IMR-90 (cell line): Measurements from ENCODE around the gene AFMID. TPM values are rescaled to one million over a fixed set of nuclear protein-coding genes. Genes with fewer than 3 reads are reported as not detected.

Experiments
- ATAC-seq: fragments of 200-7000 bp; cut with Tn5 transposase; 2 replicates; pipeline ENCODE4 v1.9.1; 2020; ENCODE audit warnings: low read depth, mild to moderate bottlenecking, moderate library complexity
- BruUV-seq: library from RNA; stranded (reverse); fragments of 400-500 nt; replicated peaks from 2 replicates; lab custom pipeline; 2021; lab: Mats Ljungman, UMichigan
- CTCF ChIA-PET: fragments of 300-600 bp; formaldehyde crosslinking; extraction: SDS; loops from one replicate; lab custom pipeline; 2021; ENCODE audit warnings: antibody characterized with exemption; lab: Yijun Ruan, JAX
- POLR2A ChIA-PET: fragments of 300-600 bp; sonication (Branson Sonifier 250); formaldehyde crosslinking; loops from one replicate; lab custom pipeline; 2022; ENCODE audit warnings: antibody characterized with exemption; ENCODE audit not compliant: unreplicated experiment; lab: Charles Lee
- DNase-seq: peaks from one replicate; pipeline ENCODE4 v3.0.0; 2013
- H2AFZ ChIP-seq: replicated peaks from 2 replicates; pipeline ENCODE3; 2013; ENCODE audit warnings: low read length, mild to moderate bottlenecking; ENCODE audit not compliant: poor library complexity
- H2AK5ac ChIP-seq: 2 replicates; pipeline ENCODE4 v1.6.1; 2013; ENCODE audit warnings: low read depth, low read length, inconsistent platforms
- H2AK9ac ChIP-seq: replicated peaks from 2 replicates; pipeline ENCODE3; 2013; ENCODE audit warnings: mild to moderate bottlenecking, low read depth, low read length, moderate library complexity; ENCODE audit not compliant: poor library complexity
- H2BK120ac ChIP-seq: 2 replicates; pipeline ENCODE4 v1.6.1; 2013; ENCODE audit warnings: low read depth, low read length, inconsistent platforms
- H2BK15ac ChIP-seq: 3 replicates; pipeline ENCODE4 v1.6.1; 2013; ENCODE audit warnings: low read depth, low read length, inconsistent platforms
- H2BK20ac ChIP-seq: 2 replicates; pipeline ENCODE4 v1.6.1; 2013; ENCODE audit warnings: low read depth, mild to moderate bottlenecking, inconsistent platforms, low read length, moderate library complexity
- H2BK5ac ChIP-seq: 2 replicates; pipeline ENCODE4 v1.6.1; 2013; ENCODE audit warnings: mild to moderate bottlenecking, low read depth, low read length, inconsistent platforms; ENCODE audit not compliant: poor library complexity, severe bottlenecking
- H3K14ac ChIP-seq: replicated peaks from 2 replicates; pipeline ENCODE4 v1.6.1; 2013; ENCODE audit warnings: low read depth, low read length, inconsistent platforms
- H3K18ac ChIP-seq: 2 replicates; pipeline ENCODE4 v1.6.1; 2013; ENCODE audit warnings: low read depth, low read length, control low read depth
- H3K23ac ChIP-seq: 2 replicates; pipeline ENCODE4 v1.6.1; 2013; ENCODE audit warnings: low read depth, low read length, inconsistent platforms
- H3K27ac ChIP-seq: 2 replicates; pipeline ENCODE4 v1.5.1; 2013; ENCODE audit warnings: mild to moderate bottlenecking, control low read depth, low read length; ENCODE audit not compliant: insufficient read depth
- H3K27me3 ChIP-seq: 2 replicates; pipeline ENCODE4 v1.6.1; 2013; ENCODE audit warnings: low read length; ENCODE audit not compliant: control insufficient read depth, insufficient read depth
- H3K36me3 ChIP-seq: 2 replicates; pipeline ENCODE4 v1.6.1; 2013; ENCODE audit warnings: low read length, mixed read lengths; ENCODE audit not compliant: control insufficient read depth, insufficient read depth
- H3K4ac ChIP-seq: 2 replicates; pipeline ENCODE4 v1.6.1; 2013; ENCODE audit warnings: low read depth, low read length, inconsistent platforms
- H3K4me1 ChIP-seq: 2 replicates; pipeline ENCODE4 v1.6.1; 2013; ENCODE audit warnings: low read length, mixed read lengths; ENCODE audit not compliant: control insufficient read depth, insufficient read depth
- H3K4me2 ChIP-seq: 2 replicates; pipeline ENCODE4 v1.6.1; 2013; ENCODE audit warnings: low read depth, mild to moderate bottlenecking, control low read depth, low read length, moderate library complexity
- H3K4me3 ChIP-seq: 2 replicates; pipeline ENCODE4 v1.5.1; 2013; ENCODE audit warnings: low read depth, mild to moderate bottlenecking, control low read depth, low read length, moderate library complexity; ENCODE audit not compliant: insufficient read depth
- H3K56ac ChIP-seq: 2 replicates; pipeline ENCODE4 v1.6.1; 2013; ENCODE audit warnings: low read length, inconsistent platforms; ENCODE audit not compliant: insufficient read depth; ENCODE audit errors: extremely low read depth
- H3K79me1 ChIP-seq, 2 experiments: 2 replicates each; pipeline ENCODE4 v1.6.1; 2013; ENCODE audit warnings: low read length in 2 of 2, inconsistent platforms in 1 of 2, low read depth in 1 of 2
- H3K9ac ChIP-seq: 2 replicates; pipeline ENCODE4 v1.6.1; 2013; ENCODE audit warnings: low read depth, low read length, control low read depth
- H3K9me1 ChIP-seq: 2 replicates; pipeline ENCODE4 v1.6.1; 2013; ENCODE audit warnings: low read length, inconsistent platforms; ENCODE audit not compliant: insufficient read depth
- H3K9me3 ChIP-seq: 2 replicates; pipeline ENCODE4 v1.6.1; 2013; ENCODE audit warnings: low read length; ENCODE audit not compliant: control insufficient read depth, insufficient read depth
- H4K20me1 ChIP-seq: 2 replicates; pipeline ENCODE4 v1.6.1; 2013; ENCODE audit warnings: low read length, inconsistent platforms; ENCODE audit not compliant: insufficient read depth
- H4K5ac ChIP-seq: 2 replicates; pipeline ENCODE4 v1.6.1; 2013; ENCODE audit warnings: mild to moderate bottlenecking, low read depth, low read length, control low read depth
- H4K8ac ChIP-seq, 2 experiments: 2 replicates each; pipeline ENCODE4 v1.6.1; 2013; ENCODE audit warnings: low read depth in 2 of 2, low read length in 2 of 2, control low read depth in 1 of 2, inconsistent platforms in 1 of 2
- H4K91ac ChIP-seq: 2 replicates; pipeline ENCODE4 v1.6.1; 2013; ENCODE audit warnings: low read depth, low read length, inconsistent platforms; ENCODE audit not compliant: insufficient read depth
- BHLHE40 ChIP-seq: fragments of 150-350 bp; IDR thresholded peaks from 2 replicates; pipeline ENCODE4 v1.6.1; 2016; ENCODE audit warnings: mild to moderate bottlenecking, low read depth, low read length
- CEBPB ChIP-seq: IDR thresholded peaks from 2 replicates; pipeline ENCODE4 v1.6.1; 2012; ENCODE audit warnings: low read depth, low read length, improper control_type of control experiment
- CHD1 ChIP-seq: IDR thresholded peaks from 2 replicates; pipeline ENCODE4 v1.6.1; 2012; ENCODE audit warnings: low read depth, low read length, improper control_type of control experiment
- FOS ChIP-seq: fragments of 150-350 bp; IDR thresholded peaks from 2 replicates; pipeline ENCODE4 v1.6.1; 2016; ENCODE audit warnings: low read depth, low read length
- MAFK ChIP-seq: IDR thresholded peaks from 2 replicates; pipeline ENCODE4 v1.6.1; 2012; ENCODE audit warnings: low read depth, low read length, improper control_type of control experiment
- MAZ ChIP-seq: IDR thresholded peaks from 2 replicates; pipeline ENCODE4 v1.6.1; 2012; ENCODE audit warnings: low read depth, mild to moderate bottlenecking, low read length, improper control_type of control experiment, moderate library complexity, borderline replicate concordance
- MXI1 ChIP-seq: IDR thresholded peaks from 2 replicates; pipeline ENCODE4 v1.6.1; 2012; ENCODE audit warnings: low read depth, mild to moderate bottlenecking, low read length, moderate library complexity, borderline replicate concordance
- POLR2A ChIP-seq: IDR thresholded peaks from 2 replicates; pipeline ENCODE4 v1.6.1; 2012; ENCODE audit warnings: mild to moderate bottlenecking, low read depth, low read length
- RAD21 ChIP-seq: IDR thresholded peaks from 2 replicates; pipeline ENCODE4 v1.6.1; 2012; ENCODE audit warnings: low read length, improper control_type of control experiment
- RCOR1 ChIP-seq: IDR thresholded peaks from 2 replicates; pipeline ENCODE4 v1.6.1; 2012; ENCODE audit warnings: mild to moderate bottlenecking, low read length, improper control_type of control experiment; ENCODE audit not compliant: insufficient replicate concordance
- RFX5 ChIP-seq: IDR thresholded peaks from 2 replicates; pipeline ENCODE4 v1.8.0; 2012; ENCODE audit warnings: low read depth, mild to moderate bottlenecking, low read length, moderate library complexity
- SMC3 ChIP-seq: fragments of 150-350 bp; IDR thresholded peaks from 2 replicates; pipeline ENCODE4 v1.6.1; 2016; ENCODE audit warnings: low read depth, mild to moderate bottlenecking, antibody characterized with exemption, low read length, moderate library complexity
- WGBS, 2 experiments: methylation state at CpG; one replicate each; pipeline versions ENCODE4 v1.1.5 to v1.1.7; 2013; ENCODE audit warnings: missing lambda C conversion rate in 2 of 2; ENCODE audit not compliant: insufficient read length in 1 of 2; ENCODE audit errors: extremely low coverage in 2 of 2; 5-methylcytosine and 5-hydroxymethylcytosine counted together
- dilution Hi-C: fragments of 300-500 bp; cut with HindIII; formaldehyde crosslinking; loops from one replicate; pipeline ENCODE4 v1.14.3; 2018; ENCODE audit warnings: low sequenced_read_pairs; ENCODE audit not compliant: unreplicated experiment
- in situ Hi-C: fragments of 300-500 bp; cut with MboI; formaldehyde crosslinking; loops from 3 replicates; pipeline ENCODE4 v1.14.3; 2019; ENCODE audit warnings: low sequenced_read_pairs, inconsistent platforms, mixed read lengths
- intact Hi-C: fragments of 100-400 bp; cut with micrococcal nuclease; formaldehyde crosslinking; loops from 2 replicates; pipeline ENCODE4 v1.10.0; 2022
- polyA plus RNA-seq, 3 experiments: library from polyadenylated mRNA; depleted of rRNA; stranded (reverse); fragments of >200 nt; gene quantifications; 2 replicates each; pipeline ENCODE4 v1.2.3, GENCODE V29; 2012; ENCODE audit warnings: low replicate concordance in 1 of 3
- total RNA-seq: library from RNA; depleted of rRNA; stranded (reverse); fragments of >200 nt; gene quantifications from 2 replicates; pipeline ENCODE4 v1.2.3, GENCODE V29; 2012
- TF ChIP-seq, protein P1 (sequence below): fragments of 150-350 bp; IDR thresholded peaks from 2 replicates; pipeline ENCODE4 v1.6.1; 2016; ENCODE audit warnings: low read depth, mild to moderate bottlenecking, low read length, moderate library complexity, borderline replicate concordance
- TF ChIP-seq, protein P2 (sequence below): conservative IDR thresholded peaks from 2 replicates; pipeline ENCODE4 v1.5.1; 2012; ENCODE audit warnings: mild to moderate bottlenecking, low read depth, low read length, improper control_type of control experiment
- TF ChIP-seq, protein P3 (sequence below): fragments of 150-350 bp; IDR thresholded peaks from 2 replicates; pipeline ENCODE4 v1.6.1; 2017; ENCODE audit warnings: mild to moderate bottlenecking, antibody characterized with exemption, low read length, low read depth

AFMID gene
- total and polyA plus RNA-seq, 2 of the 4 experiments (the other 2 are of a cell fraction) = 41.0 to 65.1 TPM

DNA sequence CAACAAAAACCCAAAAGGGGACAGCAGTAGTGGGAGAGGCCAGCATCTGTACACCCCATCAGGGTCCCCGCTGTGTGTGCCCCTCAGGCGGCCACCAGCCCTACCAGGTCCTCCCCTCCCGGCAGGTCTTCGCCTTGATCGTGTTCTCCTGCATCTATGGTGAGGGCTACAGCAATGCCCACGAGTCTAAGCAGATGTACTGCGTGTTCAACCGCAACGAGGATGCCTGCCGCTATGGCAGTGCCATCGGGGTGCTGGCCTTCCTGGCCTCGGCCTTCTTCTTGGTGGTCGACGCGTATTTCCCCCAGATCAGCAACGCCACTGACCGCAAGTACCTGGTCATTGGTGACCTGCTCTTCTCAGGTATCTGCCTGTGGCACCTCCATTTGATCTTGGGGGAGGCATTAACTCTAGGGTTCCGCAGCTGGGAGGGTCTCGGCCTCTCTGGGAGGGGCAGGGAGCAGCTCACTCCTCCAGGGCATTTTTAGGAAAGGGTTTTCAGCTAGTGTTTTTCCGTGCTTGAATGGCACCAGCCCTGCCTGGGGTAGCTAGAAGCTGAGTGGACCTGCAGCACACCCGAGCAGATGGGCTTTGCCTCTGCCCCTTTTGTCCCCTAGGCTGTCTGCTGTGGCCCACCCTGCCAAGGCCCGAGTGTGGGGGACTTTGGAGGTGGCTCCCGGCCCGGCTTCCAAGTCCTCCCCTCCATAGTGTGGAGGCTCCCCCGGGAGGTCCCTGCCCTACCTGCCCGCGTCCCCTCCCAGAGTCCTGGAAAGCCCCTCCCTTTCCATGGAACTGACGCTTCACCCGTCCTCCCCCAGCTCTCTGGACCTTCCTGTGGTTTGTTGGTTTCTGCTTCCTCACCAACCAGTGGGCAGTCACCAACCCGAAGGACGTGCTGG is 16.2 kb upstream of the AFMID start:
- Histone ChIP-seq H2BK5ac (no peak overlapping the region), H3K56ac (no peak overlapping the region), H4K20me1 (peaks cover 6% of the 10 kb centered on the region; the same call in 1 of the 2 replicates), H3K4me2 (no peak overlapping the region), H2AK5ac (no peak overlapping the region), H3K36me3 (no peaks in the 10 kb centered on the region), H2AFZ (no peak overlapping the region), H2BK120ac (no peak overlapping the region), H3K79me1 (peaks cover 0 to 24% of the 10 kb centered on the region in 2 experiments; a peak in 2 of 4 replicates), H3K23ac (no peak overlapping the region), H2AK9ac (no peak overlapping the region), H3K27me3 (no peaks in the 10 kb centered on the region), H3K4me3 (no peak overlapping the region), H3K9ac (no peak overlapping the region), H3K9me3 (no peaks in the 10 kb centered on the region), H3K4ac (no peak overlapping the region), H2BK20ac (no peak overlapping the region), H3K18ac (no peak overlapping the region), H3K27ac (no peak overlapping the region), H2BK15ac (no peak overlapping the region), H4K91ac (no peak overlapping the region), H4K8ac (no peak overlapping the region), H4K5ac (no peak overlapping the region), H3K14ac (no peak overlapping the region), H3K9me1 (peaks cover 8% of the 10 kb centered on the region; the same call in 1 of the 2 replicates), H3K4me1 (peaks cover 13% of the 10 kb centered on the region)
- in situ Hi-C loops = no loop called here
- ChIA-PET POLR2A (no interaction called here), CTCF (no interaction called here)
- BruUV-seq = no TSS peak
- DNase-seq (no peak), ATAC-seq (no peak)
- intact Hi-C loops = no loop called here
- 93% methylated on average over 5 of the region's 31 CpGs; no CpG with 5 or more reads in 1 of the 2 experiments for WGBS, 2 experiments
- dilution Hi-C loops = no loop called here
- TF ChIP-seq, protein P1, sequence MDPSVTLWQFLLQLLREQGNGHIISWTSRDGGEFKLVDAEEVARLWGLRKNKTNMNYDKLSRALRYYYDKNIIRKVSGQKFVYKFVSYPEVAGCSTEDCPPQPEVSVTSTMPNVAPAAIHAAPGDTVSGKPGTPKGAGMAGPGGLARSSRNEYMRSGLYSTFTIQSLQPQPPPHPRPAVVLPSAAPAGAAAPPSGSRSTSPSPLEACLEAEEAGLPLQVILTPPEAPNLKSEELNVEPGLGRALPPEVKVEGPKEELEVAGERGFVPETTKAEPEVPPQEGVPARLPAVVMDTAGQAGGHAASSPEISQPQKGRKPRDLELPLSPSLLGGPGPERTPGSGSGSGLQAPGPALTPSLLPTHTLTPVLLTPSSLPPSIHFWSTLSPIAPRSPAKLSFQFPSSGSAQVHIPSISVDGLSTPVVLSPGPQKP = no peak
- no peak for TF ChIP-seq CHD1
- no peak for TF ChIP-seq MAZ
- no peak for TF ChIP-seq SMC3
- no peak for TF ChIP-seq BHLHE40
- TF ChIP-seq MXI1 = no peak
- TF ChIP-seq RAD21 = no peak
- TF ChIP-seq, protein P2, sequence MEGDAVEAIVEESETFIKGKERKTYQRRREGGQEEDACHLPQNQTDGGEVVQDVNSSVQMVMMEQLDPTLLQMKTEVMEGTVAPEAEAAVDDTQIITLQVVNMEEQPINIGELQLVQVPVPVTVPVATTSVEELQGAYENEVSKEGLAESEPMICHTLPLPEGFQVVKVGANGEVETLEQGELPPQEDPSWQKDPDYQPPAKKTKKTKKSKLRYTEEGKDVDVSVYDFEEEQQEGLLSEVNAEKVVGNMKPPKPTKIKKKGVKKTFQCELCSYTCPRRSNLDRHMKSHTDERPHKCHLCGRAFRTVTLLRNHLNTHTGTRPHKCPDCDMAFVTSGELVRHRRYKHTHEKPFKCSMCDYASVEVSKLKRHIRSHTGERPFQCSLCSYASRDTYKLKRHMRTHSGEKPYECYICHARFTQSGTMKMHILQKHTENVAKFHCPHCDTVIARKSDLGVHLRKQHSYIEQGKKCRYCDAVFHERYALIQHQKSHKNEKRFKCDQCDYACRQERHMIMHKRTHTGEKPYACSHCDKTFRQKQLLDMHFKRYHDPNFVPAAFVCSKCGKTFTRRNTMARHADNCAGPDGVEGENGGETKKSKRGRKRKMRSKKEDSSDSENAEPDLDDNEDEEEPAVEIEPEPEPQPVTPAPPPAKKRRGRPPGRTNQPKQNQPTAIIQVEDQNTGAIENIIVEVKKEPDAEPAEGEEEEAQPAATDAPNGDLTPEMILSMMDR = no peak
- TF ChIP-seq POLR2A = no peak
- no peak for TF ChIP-seq MAFK
- TF ChIP-seq CEBPB = no peak
- TF ChIP-seq FOS = no peak
- TF ChIP-seq, protein P3, sequence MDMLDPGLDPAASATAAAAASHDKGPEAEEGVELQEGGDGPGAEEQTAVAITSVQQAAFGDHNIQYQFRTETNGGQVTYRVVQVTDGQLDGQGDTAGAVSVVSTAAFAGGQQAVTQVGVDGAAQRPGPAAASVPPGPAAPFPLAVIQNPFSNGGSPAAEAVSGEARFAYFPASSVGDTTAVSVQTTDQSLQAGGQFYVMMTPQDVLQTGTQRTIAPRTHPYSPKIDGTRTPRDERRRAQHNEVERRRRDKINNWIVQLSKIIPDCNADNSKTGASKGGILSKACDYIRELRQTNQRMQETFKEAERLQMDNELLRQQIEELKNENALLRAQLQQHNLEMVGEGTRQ = no peak
- TF ChIP-seq RCOR1 = no peak
- TF ChIP-seq RFX5 = no peak
